OCI-LY7 (cell line): ENCODE results near the gene SPAG4.

Experiments used
- EZH2phosphoT487 ChIP-seq: fragments of 200-600 bp; sonication (generic); IDR thresholded peaks from 2 replicates; pipeline ENCODE4 v1.6.1; 2018; ENCODE audit warnings: low read depth, borderline replicate concordance, mild to moderate bottlenecking, mixed run types, antibody characterized with exemption, low read length, moderate library complexity, mixed read lengths
- TF ChIP-seq, protein P1 (sequence below): fragments of 200-600 bp; sonication (generic); conservative IDR thresholded peaks from 2 replicates; pipeline ENCODE4 v1.5.1; 2014; ENCODE audit warnings: mild to moderate bottlenecking, antibody characterized with exemption, low read length, moderate library complexity, mixed read lengths

DNA sequence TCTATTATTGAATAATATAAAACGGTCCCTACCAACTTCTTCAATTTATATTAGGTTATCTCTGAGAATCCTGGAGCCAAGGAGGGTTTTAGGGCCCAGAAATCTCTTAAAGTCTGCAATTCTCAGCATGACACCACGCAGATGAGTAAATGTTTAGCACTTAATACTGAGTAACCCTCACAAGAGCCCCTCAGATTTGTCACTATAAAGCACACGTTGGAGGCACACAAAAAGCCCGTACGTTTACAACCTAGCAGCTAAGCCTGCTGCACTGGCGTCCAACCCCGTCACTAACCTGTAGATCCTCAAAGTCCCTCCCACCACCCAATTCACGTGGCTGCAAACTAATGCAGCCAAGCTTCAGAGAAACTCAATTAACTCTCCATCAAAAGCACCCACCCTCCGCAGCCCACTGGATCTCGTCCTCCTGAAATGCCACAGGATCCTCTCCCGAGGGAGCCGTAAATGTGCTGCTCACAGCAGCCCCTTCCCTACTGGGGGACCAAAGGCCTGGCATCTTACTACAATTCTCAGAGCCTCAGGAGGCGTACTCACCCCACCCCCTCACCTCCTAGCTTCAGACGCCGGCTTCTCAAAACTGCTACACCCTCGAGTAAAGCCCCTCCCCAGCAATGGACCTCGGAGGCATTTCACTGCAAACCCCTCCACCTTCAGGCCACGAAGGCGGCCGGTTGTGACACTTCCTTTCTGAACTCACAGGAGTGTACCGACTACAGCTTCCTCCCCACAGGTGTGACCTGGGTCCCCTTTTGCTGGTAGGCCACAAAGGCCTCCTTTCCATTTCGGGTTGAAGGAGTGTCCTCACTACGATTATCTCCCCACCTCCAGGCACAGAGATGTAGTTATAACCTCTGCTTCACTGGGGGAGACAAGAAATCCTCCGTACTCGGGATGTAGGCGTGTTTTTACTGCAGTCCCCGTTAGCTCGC, 48.2 kb downstream of the SPAG4 start:
- TF ChIP-seq, protein P1, sequence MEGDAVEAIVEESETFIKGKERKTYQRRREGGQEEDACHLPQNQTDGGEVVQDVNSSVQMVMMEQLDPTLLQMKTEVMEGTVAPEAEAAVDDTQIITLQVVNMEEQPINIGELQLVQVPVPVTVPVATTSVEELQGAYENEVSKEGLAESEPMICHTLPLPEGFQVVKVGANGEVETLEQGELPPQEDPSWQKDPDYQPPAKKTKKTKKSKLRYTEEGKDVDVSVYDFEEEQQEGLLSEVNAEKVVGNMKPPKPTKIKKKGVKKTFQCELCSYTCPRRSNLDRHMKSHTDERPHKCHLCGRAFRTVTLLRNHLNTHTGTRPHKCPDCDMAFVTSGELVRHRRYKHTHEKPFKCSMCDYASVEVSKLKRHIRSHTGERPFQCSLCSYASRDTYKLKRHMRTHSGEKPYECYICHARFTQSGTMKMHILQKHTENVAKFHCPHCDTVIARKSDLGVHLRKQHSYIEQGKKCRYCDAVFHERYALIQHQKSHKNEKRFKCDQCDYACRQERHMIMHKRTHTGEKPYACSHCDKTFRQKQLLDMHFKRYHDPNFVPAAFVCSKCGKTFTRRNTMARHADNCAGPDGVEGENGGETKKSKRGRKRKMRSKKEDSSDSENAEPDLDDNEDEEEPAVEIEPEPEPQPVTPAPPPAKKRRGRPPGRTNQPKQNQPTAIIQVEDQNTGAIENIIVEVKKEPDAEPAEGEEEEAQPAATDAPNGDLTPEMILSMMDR: no peak; the same call in 1 of the 2 replicates
- TF ChIP-seq EZH2phosphoT487: no peak
